Liver (tissue), 9 donors: ENCODE measurements around the gene HCAR2. TPM values are rescaled to one million over a fixed set of nuclear protein-coding genes. Genes with fewer than 3 reads are reported as not detected.

Experiments used
- DNase-seq: peaks from one replicate; pipeline ENCODE4 v3.0.0-alpha.2; 2017; ENCODE audit warnings: low spot score
- H3K27ac ChIP-seq, 2 donors: one replicate each; pipeline ENCODE4 v1.7.0; 2013; ENCODE audit warnings: inconsistent platforms in 2 of 2, low read length in 2 of 2, control low read depth in 1 of 2, low read depth in 1 of 2, mild to moderate bottlenecking in 1 of 2
- H3K27me3 ChIP-seq, 4 donors: one replicate each; pipeline versions ENCODE4 v1.6.1 to v1.7.0; 2013; ENCODE audit warnings: low read length in 3 of 4, inconsistent platforms in 1 of 4, mild to moderate bottlenecking in 1 of 4, moderate library complexity in 1 of 4; ENCODE audit not compliant: control insufficient read depth in 4 of 4, insufficient read depth in 4 of 4
- H3K36me3 ChIP-seq, 4 donors: one replicate each; pipeline versions ENCODE4 v1.6.1 to v1.7.0; 2013; ENCODE audit warnings: low read length in 3 of 4, mild to moderate bottlenecking in 3 of 4, low read depth in 1 of 4, moderate library complexity in 1 of 4; ENCODE audit not compliant: control insufficient read depth in 4 of 4, insufficient read depth in 3 of 4
- H3K4me1 ChIP-seq, 4 donors: one replicate each; pipeline versions ENCODE4 v1.6.1 to v1.7.0; 2013; ENCODE audit warnings: low read length in 3 of 4, mild to moderate bottlenecking in 3 of 4, moderate library complexity in 1 of 4; ENCODE audit not compliant: control insufficient read depth in 4 of 4, insufficient read depth in 4 of 4
- H3K4me3 ChIP-seq, 3 donors: one replicate each; pipeline versions ENCODE4 v1.6.1 to v1.7.0; 2013; ENCODE audit warnings: low read length in 3 of 3, control low read depth in 1 of 3, low read depth in 1 of 3, mild to moderate bottlenecking in 1 of 3
- H3K9ac ChIP-seq, 2 donors: one replicate each; pipeline ENCODE4 v1.7.0; 2013; ENCODE audit warnings: low read length in 2 of 2, mild to moderate bottlenecking in 2 of 2, moderate library complexity in 2 of 2, control low read depth in 1 of 2, low read depth in 1 of 2
- H3K9me3 ChIP-seq, 4 donors: one replicate each; pipeline versions ENCODE4 v1.6.1 to v1.7.0; 2013; ENCODE audit warnings: low read length in 3 of 4; ENCODE audit not compliant: control insufficient read depth in 4 of 4
- ATF3 ChIP-seq: IDR thresholded peaks from 2 replicates; pipeline ENCODE4 v1.6.1; 2016; ENCODE audit warnings: antibody characterized with exemption
- EGR1 ChIP-seq, 2 donors: IDR thresholded peaks; 2 replicates each; pipeline ENCODE4 v1.6.1; 2016 to 2018; ENCODE audit warnings: antibody characterized with exemption in 2 of 2, low read depth in 2 of 2
- FOXA1 ChIP-seq: IDR thresholded peaks from 2 replicates; pipeline ENCODE4 v1.6.1; 2016; ENCODE audit warnings: antibody characterized with exemption
- FOXA2 ChIP-seq: IDR thresholded peaks from 2 replicates; pipeline ENCODE4 v1.6.1; 2016; ENCODE audit warnings: antibody characterized with exemption
- GABPA ChIP-seq, 2 donors: IDR thresholded peaks in 1 of 2; conservative IDR thresholded peaks in 1 of 2; 2 replicates each; pipeline ENCODE4 v1.6.1; 2016; ENCODE audit warnings: antibody characterized with exemption in 2 of 2, mild to moderate bottlenecking in 1 of 2, moderate library complexity in 1 of 2
- HNF4A ChIP-seq, 2 donors: conservative IDR thresholded peaks; 2 replicates each; pipeline ENCODE4 v1.6.1; 2016; ENCODE audit warnings: antibody characterized with exemption in 2 of 2, mild to moderate bottlenecking in 2 of 2
- HNF4G ChIP-seq: IDR thresholded peaks from 2 replicates; pipeline ENCODE4 v1.6.1; 2016; ENCODE audit warnings: antibody characterized with exemption
- JUND ChIP-seq, 2 donors: IDR thresholded peaks; 2 replicates each; pipeline ENCODE4 v1.6.1; 2016; ENCODE audit warnings: antibody characterized with exemption in 2 of 2
- MAX ChIP-seq: IDR thresholded peaks from 2 replicates; pipeline ENCODE4 v1.6.1; 2016; ENCODE audit warnings: antibody characterized with exemption
- NR2F2 ChIP-seq: IDR thresholded peaks from 2 replicates; pipeline ENCODE4 v1.6.1; 2016; ENCODE audit warnings: antibody characterized with exemption
- RAD21 ChIP-seq, 2 donors: IDR thresholded peaks; 2 replicates each; pipeline ENCODE4 v1.6.1; 2016; ENCODE audit warnings: antibody characterized with exemption in 2 of 2, mild to moderate bottlenecking in 2 of 2
- RXRA ChIP-seq, 2 donors: IDR thresholded peaks; 2 replicates each; pipeline ENCODE4 v1.6.1; 2017 to 2018; ENCODE audit warnings: antibody characterized with exemption in 2 of 2, mild to moderate bottlenecking in 1 of 2
- SP1 ChIP-seq: IDR thresholded peaks from 2 replicates; pipeline ENCODE4 v1.6.1; 2018; ENCODE audit warnings: antibody characterized with exemption, mild to moderate bottlenecking
- TAF1 ChIP-seq: conservative IDR thresholded peaks from 2 replicates; pipeline ENCODE4 v1.6.1; 2016; ENCODE audit warnings: antibody characterized with exemption, mild to moderate bottlenecking
- YY1 ChIP-seq: IDR thresholded peaks from 2 replicates; pipeline ENCODE4 v1.6.1; 2016; ENCODE audit warnings: antibody characterized with exemption, mild to moderate bottlenecking
- ZBTB33 ChIP-seq: IDR thresholded peaks from 2 replicates; pipeline ENCODE4 v1.6.1; 2016; ENCODE audit warnings: antibody characterized with exemption
- WGBS: extraction: QIAGEN DNeasy Blood & Tissue Kit; methylation state at CpG from one replicate; pipeline ENCODE4 v1.1.7; 2013; 5-methylcytosine and 5-hydroxymethylcytosine counted together
- polyA plus RNA-seq, 2 donors: library from polyadenylated mRNA; stranded (reverse) in 1 of 2; unstranded in 1 of 2; fragments of 200-250 nt in 1 of 2; fragments of >200 nt in 1 of 2; fragmentation: Nextera tagmentation in 1 of 2; extraction: Ambion mirVana in 1 of 2; gene quantifications; one replicate each; pipeline versions ENCODE4 v1.2.1 to v1.2.3, GENCODE V29; 2013 to 2015
- total RNA-seq, 2 donors: library from RNA; depleted of rRNA; stranded (reverse); fragments of >200 nt; gene quantifications; one replicate each; pipeline ENCODE4 v1.2.3, GENCODE V29; 2014
- TF ChIP-seq, protein P1 (sequence below): IDR thresholded peaks from 2 replicates; pipeline ENCODE4 v1.6.1; 2016; ENCODE audit warnings: antibody characterized with exemption, mild to moderate bottlenecking
- TF ChIP-seq, protein P2 (sequence below): fragments of 150-350 bp; IDR thresholded peaks from 2 replicates; pipeline ENCODE4 v1.5.1; 2017; ENCODE audit warnings: improper control_type of control experiment, low read depth, low read length; ENCODE audit not compliant: missing input control
- donor health status: healthy.
- donor health status: healthy.
- donor health status: healthy.
- donor health status: healthy.
- donor health status: healthy.

Gene HCAR2
- total and polyA plus RNA-seq, 4 donors, result 0.08 to 0.70 (median 0.08) TPM; not detected in 1

DNA sequence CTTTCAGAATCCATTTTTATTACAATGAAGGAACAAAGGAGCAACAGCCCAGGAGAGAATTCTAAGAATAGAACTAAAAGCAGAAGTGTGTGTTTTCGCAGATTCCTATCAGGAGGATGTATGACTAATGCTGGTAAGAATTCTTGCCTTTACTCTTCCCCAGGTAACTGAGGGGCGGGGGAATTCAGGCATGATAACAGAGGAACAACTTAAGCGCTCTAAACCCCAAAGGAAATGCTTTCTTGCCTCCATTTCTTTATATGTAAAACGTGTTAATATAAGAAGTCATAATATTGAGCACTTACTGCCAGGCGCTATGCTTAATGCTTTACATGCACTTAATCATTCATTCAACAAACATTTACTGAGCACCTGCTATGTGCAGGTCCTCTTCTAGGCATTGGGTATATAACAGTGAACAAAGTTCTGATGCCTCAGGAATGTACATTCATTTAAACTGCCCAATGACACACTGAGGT, 23.0 kb upstream of the HCAR2 start:
- H3K36me3 ChIP-seq, result no peaks in the 10 kb centered on the region
- H3K4me3 ChIP-seq, result no peak overlapping the region
- TF ChIP-seq GABPA (IDR thresholded peaks at IDR 0.05 in 1 of 2, conservative IDR thresholded peaks at IDR 0.05 in 1 of 2) (no peak), SP1 (no peak), YY1 (no peak), JUND (IDR thresholded peaks at IDR 0.05) (no peak), HNF4A (conservative IDR thresholded peaks at IDR 0.05) (no peak)
- TF ChIP-seq, protein P1, sequence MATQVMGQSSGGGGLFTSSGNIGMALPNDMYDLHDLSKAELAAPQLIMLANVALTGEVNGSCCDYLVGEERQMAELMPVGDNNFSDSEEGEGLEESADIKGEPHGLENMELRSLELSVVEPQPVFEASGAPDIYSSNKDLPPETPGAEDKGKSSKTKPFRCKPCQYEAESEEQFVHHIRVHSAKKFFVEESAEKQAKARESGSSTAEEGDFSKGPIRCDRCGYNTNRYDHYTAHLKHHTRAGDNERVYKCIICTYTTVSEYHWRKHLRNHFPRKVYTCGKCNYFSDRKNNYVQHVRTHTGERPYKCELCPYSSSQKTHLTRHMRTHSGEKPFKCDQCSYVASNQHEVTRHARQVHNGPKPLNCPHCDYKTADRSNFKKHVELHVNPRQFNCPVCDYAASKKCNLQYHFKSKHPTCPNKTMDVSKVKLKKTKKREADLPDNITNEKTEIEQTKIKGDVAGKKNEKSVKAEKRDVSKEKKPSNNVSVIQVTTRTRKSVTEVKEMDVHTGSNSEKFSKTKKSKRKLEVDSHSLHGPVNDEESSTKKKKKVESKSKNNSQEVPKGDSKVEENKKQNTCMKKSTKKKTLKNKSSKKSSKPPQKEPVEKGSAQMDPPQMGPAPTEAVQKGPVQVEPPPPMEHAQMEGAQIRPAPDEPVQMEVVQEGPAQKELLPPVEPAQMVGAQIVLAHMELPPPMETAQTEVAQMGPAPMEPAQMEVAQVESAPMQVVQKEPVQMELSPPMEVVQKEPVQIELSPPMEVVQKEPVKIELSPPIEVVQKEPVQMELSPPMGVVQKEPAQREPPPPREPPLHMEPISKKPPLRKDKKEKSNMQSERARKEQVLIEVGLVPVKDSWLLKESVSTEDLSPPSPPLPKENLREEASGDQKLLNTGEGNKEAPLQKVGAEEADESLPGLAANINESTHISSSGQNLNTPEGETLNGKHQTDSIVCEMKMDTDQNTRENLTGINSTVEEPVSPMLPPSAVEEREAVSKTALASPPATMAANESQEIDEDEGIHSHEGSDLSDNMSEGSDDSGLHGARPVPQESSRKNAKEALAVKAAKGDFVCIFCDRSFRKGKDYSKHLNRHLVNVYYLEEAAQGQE, result no peak
- TF ChIP-seq, protein P2, sequence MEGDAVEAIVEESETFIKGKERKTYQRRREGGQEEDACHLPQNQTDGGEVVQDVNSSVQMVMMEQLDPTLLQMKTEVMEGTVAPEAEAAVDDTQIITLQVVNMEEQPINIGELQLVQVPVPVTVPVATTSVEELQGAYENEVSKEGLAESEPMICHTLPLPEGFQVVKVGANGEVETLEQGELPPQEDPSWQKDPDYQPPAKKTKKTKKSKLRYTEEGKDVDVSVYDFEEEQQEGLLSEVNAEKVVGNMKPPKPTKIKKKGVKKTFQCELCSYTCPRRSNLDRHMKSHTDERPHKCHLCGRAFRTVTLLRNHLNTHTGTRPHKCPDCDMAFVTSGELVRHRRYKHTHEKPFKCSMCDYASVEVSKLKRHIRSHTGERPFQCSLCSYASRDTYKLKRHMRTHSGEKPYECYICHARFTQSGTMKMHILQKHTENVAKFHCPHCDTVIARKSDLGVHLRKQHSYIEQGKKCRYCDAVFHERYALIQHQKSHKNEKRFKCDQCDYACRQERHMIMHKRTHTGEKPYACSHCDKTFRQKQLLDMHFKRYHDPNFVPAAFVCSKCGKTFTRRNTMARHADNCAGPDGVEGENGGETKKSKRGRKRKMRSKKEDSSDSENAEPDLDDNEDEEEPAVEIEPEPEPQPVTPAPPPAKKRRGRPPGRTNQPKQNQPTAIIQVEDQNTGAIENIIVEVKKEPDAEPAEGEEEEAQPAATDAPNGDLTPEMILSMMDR, result no peak
- peaks cover 0 to 3% (median 0%) of the 10 kb centered on the region in 4 donors for H3K4me1 ChIP-seq
- 68% methylated on average over 5 of the region's 5 CpGs for WGBS
- no peak for DNase-seq
- no peak overlapping the region for H3K27ac ChIP-seq
- no peaks in the 10 kb centered on the region for H3K9me3 ChIP-seq
- H3K9ac ChIP-seq, result no peak overlapping the region
- H3K27me3 ChIP-seq, result no peaks in the 10 kb centered on the region

- no peaks in the 10 kb centered on the region for H3K9me3 ChIP-seq
- DNase-seq, result no peak
- H3K4me3 ChIP-seq, result no peak overlapping the region
- H3K36me3 ChIP-seq, result no peaks in the 10 kb centered on the region
- 83% methylated on average over 6 of the region's 6 CpGs for WGBS
- H3K27ac ChIP-seq, result no peak overlapping the region
- H3K9ac ChIP-seq, result no peak overlapping the region
- peaks cover 0 to 3% (median 0%) of the 10 kb centered on the region in 4 donors for H3K4me1 ChIP-seq
- H3K27me3 ChIP-seq, result no peaks in the 10 kb centered on the region
- TF ChIP-seq EGR1 (IDR thresholded peaks at IDR 0.05; ENCODE audit: low read depth in 2 of 2), result no peak
- no peak for TF ChIP-seq ATF3
- no peak for TF ChIP-seq RXRA (IDR thresholded peaks at IDR 0.05)
- no peak for TF ChIP-seq ZBTB33
- no peak for TF ChIP-seq JUND (IDR thresholded peaks at IDR 0.05)
- TF ChIP-seq MAX, result no peak
- TF ChIP-seq NR2F2, result no peak
- TF ChIP-seq, protein P2, result no peak
- no peak for TF ChIP-seq RAD21 (IDR thresholded peaks at IDR 0.05)
- no peak for TF ChIP-seq HNF4G
- TF ChIP-seq, protein P1, result no peak
- no peak for TF ChIP-seq FOXA1
- TF ChIP-seq YY1, result no peak
- no peak for TF ChIP-seq TAF1
- no peak for TF ChIP-seq HNF4A (conservative IDR thresholded peaks at IDR 0.05)
- no peak for TF ChIP-seq FOXA2
Observed at GRCh38 chr12:122725452-122726079, 22.4 kb upstream of the HCAR2 start.
